T1000 (cell line): Measurements from ENCODE around the gene VSTM1.
"Not testable (repeated sequence)": the region's sequence is repeated elsewhere in the genome, so short reads cannot be mapped to it uniquely, and the experiment has no call there.

Experiments used
- DNase-seq: peaks from one replicate; lab custom pipeline; 2025; ENCODE audit warnings: mixed read lengths; lab: John Stamatoyannopoulos, UW

VSTM1 gene

DNA sequence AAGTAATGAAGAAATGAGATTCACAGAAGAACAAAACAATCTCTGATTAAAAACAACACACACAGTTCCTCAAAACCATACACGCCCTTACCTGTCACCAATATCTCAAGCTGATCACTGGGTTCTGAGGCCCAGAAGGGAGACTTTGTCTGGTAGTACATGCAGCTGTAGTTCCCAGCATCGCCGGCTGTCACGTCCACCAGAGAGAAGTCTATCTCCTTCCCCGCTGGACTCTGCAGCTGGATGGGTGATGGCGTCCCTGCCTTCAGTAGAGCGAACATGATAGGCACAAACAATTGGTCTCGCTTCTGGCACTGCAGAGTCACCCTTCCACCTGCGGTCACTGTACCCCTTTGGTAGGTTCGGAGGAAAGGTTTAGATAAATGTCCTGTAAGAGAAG lies 10.1 kb upstream of the VSTM1 start:
- DNase-seq, result no peak

DNA sequence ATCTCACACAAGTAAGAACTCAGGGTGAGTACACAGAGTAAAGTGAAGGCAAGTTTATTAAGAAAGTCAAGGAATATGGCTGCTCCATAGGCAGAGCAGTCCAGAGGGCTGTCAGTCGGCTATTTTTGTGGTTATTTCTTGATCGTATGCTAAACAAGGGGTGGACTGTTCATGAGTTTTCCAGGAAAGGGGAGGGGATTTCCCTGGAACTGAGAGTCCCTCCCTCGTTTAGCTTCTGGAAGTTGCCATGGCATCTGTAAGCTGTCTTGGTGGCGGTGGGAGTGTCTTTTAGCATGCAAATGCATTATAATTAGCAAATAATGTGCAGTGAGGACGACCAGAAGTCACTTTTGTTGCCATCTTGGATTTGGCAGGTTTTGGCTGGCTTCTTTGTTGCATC lies 5.8 kb upstream of the VSTM1 start:
- DNase-seq, result no peak

DNA sequence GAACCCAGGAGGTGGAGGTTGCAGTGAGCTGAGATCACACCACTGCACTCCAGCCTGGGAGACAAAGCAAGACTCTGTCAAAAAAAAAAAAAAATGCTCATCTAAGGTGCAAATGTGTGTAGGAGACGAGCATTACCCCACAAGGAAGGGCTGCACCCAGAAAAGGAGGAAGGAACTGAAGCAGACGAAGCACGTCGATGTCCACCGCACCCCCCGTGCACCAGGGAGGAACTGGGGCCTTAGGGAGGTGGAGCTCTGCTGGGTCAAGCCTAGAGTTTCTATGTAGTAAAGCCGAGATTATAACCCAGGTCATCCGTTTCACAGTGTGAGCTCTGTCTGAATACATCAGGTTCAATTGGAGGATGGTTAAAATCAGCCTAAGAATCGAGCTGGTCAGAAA lies 1.1 kb downstream of the VSTM1 start:
- no peak for DNase-seq

DNA sequence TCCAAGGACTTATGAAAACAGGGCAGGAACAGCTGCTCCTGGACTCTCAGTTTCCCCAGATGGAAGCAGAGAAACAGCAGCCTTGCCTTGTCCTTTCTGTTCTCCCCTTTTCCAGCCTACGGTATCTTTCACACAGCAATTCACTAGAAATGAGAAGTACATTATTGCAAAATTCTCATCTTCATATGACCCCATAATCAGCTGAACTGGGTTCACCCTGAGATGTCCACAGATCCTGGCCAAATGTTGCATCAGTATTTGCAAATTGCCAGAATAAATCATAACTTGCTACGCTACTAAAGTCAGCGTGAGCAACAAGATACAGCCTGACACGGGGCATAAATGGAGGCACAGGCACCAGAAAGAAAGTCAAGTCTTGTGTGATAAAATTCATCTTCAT lies 16.1 kb downstream of the VSTM1 start:
- DNase-seq, result no peak

DNA sequence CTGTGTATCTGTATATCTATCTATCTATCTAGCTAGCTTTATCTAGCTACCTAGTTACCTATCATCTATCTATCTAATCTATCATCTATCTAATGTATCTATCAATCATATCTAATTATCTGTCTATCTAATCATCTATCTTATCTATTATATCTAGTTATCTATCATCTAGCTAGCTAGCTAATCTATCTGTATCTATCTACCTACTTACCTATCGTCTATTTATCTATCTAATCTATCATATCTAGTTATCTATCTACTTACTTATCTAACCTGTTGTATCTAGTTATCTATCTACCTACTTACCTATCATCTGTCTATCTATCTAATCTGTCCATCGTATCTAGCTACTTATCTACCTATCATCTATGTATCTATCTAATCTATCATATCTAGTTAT lies 17.9 kb downstream of the VSTM1 start:
- no peak for DNase-seq

DNA sequence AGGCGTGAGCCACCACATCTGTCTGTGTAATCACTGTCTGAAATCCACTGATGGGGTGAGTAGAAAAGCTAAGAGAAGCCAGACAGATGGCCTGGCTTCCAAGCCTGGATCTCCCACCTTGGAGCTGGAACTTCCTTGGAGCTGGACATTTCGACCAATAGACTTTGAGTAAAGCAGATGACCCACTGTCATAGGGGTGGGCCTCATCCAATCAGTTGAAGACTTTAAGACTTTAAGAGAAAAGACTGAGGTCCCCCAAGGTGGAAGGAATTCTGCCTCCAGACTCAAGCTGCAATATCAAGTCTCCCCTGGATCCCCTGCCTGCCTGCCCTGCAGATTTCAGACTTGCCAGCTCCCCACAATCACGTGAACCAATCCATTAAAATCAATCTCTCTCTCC lies 20.7 kb downstream of the VSTM1 start:
- DNase-seq, result no peak

DNA sequence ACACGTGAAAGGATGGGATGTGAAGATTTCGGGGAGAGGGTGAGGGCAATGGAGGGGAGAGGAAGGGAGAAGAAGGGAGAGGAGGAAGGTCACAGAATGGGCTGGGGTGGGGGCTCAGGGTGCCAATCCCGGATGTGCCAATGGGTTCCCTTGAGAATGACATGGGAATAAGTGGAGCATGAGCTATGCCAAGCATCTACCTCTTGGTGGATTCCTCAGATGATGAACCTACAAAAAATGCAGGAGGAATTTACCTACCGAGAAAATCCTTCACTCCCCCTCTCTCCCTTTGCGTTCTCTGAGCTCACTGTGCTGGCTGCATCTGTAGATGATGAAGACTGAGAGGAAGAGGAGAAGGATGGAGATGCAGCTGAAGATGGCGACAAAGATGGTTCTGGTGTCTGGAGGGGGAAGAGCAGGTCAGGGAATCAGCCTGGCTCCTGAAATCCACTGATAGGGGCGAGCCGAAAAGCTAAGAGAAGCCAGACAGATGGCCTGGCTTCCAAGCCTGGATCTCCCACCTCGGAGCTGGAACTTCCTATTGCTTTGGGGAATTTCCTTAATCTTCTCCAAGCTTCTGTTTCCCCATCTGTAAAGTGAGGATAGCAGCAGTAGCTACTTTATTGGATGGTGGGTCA lies 21.6 kb downstream of the VSTM1 start:
- no peak for DNase-seq

DNA sequence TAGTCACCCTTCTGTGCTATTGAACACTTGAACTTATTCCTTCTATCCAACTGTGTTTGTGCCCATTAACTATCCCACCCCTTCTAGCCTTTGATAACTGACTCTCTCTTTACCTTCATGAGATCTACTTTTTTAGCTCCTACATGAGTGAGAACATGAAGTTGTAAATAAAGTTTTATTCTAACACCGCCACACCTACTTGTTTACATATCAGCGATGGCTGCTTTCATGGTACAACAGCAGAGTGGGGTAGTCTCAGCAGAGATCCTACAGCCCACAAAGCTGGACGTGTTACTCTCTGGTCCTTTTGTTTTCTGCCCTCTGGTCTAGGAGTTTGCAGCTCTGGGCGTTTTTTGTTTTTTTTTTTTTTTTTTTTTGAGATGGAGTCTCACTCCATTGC lies 23.7 kb downstream of the VSTM1 start:
- DNase-seq, result no peak

DNA sequence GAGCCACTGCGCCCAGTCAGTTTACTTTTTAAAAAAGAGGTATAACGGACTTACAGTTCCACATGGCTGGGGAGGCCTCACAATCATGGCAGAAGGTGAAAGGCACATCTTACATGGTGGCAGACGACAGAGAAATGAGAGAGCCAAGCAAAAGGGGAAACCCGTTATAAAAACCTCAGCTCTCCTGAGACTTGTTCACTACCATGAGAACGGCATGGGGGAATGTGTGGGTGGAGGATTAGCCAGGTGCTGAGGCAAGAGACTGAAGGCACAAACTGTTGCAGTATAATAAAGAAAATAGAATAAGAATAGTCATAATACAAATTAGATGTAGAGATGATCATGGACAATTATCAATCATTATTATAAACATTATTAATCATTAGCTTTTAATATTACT lies 27.2 kb downstream of the VSTM1 start:
- not testable (repeated sequence) for DNase-seq

DNA sequence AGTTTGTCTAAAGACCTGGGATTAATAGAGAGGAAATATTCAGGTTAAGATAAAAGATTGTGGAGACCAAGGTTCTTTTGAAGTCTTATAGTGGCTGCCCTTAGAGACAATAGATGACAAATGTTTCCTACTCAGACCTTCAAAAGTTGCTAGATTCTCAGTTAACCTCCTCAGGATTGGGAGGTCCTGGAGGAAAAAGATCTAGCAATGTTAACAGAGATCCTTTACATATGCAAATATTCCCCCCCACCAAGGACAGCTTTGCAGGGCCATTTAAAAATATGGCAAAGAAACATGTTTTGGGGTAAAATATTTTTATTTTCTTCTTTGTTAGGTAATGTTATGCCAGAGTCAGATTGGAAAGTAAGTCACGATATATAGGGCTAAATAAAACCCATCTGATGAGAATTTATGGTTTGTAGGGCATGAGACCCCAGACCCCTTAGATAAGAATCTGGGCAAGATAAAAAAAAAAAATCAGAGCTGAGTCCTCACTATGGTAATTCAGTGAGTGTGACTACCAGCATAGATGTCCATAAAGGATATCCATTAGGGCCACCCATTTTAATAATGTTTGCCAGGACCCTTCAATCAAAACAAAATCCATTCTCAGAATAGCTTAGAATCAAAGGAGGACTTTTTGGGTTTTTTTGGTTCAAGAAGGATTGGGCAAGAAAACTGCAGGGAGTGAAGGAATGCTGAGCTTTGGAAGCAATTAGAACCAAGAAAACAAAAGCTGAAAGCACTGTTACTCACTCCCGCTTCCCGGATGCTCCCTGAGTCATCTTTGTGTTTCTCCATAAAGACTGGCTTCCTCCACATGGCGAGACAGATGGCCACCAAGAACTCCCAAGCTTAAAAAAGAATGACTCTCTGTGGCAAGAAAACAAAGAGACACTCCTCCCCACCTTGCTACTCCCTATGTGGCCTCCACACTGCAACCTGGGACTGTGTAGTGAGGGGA lies 28.2 kb downstream of the VSTM1 start:
- no peak for DNase-seq

DNA sequence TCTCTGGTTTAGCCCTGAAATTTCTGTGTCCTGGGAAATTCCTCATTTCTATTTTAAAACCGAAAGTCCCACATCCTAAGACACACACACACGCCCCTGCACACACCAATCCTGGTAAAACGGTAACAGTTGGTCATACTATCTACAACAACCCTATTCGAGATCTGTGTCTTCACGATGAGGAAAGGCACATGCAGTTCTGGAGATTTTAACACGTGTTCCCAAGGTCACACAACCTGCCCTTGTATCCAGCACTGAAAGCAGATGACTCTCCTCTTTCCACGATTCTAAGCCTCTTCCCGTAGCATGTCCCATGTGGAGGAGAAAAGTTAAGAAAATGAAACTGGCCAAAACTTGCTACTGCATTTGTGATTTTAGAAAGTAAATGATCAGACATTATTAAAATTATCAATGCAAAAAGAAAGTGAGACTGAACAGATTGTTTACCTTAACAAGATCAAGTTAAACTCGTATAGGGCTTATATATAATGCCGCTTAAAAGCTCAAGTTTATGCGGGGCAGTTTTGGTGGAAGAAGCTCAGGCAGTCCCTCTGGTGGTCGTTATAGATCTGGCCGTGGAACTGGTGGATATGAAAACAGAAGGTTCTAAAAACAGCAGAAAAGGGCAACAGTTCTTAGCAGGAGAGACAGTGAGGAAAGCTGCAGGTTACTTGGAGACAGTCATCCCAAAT lies 32.7 kb downstream of the VSTM1 start:
- DNase-seq, result no peak

DNA sequence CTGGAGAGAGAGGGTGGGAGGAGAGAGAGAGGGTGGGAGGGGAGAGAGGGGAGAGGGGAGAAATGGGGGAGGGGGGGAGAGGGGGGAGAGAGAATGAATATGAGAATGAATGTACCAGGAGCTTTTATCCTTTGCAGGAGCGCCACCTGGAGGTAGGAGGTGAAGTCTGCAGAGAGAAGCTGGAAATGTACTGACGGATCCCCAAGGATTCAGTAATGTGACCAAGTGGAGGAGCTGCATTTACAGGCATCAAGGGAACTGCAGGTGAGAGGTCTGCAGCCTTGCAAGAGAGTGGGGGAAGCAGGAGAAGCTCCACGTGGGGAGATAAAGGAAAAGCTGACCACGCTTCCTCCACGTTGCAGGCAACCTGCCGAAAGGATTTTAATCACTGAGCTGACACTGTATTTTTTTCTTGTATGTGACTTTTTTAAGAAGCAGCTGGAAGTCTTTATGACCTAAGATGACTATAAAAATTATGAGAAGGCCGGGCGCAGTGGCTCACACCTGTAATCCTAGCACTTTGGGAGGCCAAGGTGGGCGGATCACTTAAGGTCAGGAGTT lies 33.7 kb downstream of the VSTM1 start:
- DNase-seq, result no peak

DNA sequence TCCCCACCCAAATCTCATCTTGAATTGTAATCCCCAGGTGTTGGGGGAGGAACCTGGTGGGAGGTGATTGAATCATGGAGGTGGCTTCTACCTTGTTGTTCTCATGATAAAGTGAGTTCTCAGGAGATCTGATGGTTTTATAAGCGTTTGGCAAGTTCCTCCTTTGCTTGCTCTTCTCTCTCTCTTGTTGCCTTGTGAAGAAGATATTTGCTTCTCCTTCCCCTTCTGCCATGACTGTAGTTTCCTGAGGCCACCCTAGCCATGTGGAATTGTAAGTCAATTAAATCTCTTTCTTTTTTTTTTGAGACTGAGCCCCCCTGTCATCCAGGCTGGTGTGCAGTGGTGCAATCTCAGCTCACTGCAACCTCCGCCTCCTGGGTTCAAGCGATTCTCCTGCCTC lies 34.4 kb downstream of the VSTM1 start:
- DNase-seq, result no peak

DNA sequence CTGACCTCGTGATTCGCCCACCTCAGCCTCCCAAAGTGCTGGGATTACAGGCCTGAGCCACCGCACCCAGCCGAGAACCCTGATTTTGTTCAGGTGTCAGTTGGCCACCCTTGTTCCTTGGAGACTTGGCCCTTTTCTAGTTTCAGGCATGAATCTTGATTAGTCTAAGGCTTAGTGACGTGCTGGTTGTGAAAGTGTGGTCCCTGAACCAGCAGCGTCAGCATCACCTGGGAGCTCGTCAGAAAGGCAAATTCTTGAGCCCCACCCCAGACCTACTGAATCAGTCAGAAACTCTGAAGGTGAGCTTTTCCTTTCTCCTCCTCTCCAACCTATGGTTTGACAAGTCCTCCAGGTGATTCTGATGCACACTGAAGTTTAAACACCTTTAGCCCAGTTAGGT lies 37.0 kb downstream of the VSTM1 start:
- no peak for DNase-seq

DNA sequence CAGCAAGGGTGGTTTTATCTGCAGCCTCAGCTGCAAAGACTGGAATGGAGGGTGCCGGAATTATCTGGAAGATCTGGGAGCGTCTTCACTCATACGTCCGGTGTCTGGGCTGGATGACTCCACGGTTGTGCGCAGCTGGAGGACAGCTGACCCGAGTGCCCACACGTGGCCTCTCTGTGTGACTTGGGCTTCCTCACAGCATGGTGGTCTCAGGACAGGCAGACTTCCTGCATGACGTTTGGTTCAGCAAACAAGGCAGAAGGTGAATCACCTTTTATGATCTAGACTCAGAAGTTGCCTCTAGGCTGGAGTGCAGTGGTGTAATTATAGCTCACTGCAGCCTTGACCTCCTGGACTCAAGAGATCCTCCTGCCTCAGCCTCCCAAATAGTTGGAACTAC lies 39.0 kb downstream of the VSTM1 start:
- no peak for DNase-seq

DNA sequence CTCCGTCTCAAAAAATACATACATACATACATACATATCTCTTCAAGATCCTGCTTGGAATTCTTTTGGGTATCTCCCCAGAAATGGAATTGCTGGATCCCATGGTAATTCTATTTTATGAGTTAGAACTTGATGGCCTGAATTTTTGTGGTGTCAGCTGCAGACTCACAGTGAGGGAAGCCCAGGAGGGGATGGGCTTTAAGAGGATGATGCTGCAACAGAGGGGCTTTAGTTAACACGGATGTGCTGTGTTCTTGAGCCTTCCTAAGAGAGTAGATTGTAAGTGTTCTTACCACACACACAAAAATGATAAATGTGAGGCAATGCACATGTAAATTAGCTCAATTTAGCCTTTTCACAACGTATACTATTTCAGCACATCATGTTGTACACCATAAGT lies 40.5 kb downstream of the VSTM1 start:
- no peak for DNase-seq

DNA sequence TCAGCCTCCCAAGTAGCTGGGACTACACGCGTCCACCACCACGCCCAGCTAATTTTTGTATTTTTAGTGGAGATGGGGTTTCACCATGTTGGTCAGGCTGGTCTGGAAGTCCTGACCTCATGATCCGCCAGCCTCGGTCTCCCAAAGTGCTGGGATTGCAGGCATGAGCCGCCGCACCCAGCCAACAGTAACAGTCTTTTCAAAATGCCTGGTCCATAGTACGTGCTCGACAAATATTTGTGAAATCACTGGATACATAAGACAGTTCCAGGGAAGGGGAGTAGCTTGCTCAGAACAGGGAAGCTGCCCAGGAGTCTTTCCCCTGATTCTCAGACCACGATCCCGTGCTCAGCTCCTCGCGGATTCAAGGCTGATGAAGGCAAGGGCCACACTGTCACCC lies 41.8 kb downstream of the VSTM1 start:
- DNase-seq, result no peak

DNA sequence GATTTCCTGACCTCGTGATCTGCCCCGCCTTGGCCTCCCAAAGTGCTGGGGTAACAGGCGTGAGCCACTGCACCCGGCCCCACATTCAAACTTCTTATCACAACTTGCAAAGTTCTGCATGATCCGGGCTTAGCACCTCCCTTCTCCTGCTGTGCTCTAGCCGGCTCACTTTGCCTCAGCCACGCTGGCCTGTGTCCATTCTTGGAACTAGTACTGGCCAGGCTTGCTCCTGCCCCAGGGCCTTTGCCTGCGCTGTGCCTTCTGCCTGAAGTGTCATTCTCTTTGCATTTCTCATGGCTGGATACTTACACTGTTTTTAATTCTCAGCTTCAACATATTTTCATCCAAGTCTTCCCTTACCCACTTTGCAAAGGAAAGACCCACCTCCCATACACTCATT lies 42.3 kb downstream of the VSTM1 start:
- no peak for DNase-seq

DNA sequence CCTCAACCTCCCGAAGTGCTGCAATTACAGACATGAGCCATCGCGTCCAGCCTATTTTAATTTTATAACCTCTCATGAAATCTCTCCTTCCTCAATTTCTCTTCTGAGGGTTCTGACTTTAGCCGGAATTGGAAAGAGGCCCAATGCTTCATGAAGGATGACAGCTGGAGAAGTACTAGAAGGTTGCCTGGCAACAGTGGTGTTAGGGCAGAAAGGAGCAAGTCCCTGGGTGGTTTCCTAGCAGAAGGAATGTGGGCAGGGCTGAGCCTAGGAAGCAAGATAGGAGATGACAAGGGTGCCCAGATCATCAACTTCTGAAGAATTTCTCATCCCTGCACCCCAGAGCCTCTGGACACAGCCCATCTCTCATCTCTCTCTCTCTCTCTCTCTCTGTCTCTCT lies 46.4 kb downstream of the VSTM1 start:
- DNase-seq, result no peak

DNA sequence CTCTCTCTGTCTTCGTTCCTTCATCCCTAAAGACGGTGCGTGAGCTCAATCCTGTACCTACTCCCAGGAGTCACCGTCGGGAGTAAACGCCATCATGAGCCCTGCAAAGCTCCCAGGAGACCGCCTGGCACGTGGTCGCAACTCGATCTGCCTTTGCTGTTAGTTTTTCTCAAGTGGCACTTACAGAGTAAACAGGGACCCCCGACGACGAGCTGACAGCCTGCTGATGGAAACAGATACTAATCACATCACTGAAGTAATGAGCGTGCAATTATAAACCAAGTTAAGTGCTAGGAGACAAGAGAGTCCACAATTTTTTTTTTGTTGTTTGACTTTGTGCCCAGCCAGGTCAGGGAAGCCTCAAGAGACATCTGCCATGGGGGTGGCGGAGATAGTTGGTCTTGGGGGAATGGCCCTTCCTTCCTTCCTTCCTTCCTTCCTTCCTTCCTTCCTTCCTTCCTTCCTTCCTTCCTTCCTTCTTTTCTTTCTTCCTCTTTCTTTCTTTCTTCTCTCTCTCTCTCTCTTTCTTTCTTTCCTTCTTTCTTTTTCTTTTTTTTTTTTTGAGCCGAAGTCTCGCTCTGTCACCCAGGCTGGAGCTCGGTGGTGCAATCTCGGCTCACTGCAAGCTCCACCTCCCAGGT lies 48.7 kb downstream of the VSTM1 start:
- no peak for DNase-seq

DNA sequence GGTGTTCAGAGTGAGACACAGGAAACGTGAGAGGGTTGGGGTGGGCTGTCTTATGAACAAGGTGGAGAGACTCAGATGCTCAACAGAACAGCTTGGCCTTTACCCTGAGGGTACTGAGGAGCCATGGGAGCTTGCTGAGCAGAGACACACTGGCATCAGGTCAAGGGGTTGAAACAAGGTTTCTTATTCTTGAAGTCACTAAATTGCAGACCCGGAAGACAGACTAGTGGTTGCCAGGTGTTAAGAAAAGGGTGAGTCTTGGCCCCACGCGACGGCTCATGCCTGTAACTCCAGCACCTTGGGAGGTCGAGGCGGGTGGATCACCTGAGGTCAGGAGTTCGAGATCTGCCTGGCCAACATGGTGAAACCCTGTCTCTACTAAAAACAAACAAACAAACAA lies 49.8 kb downstream of the VSTM1 start:
- DNase-seq, result no peak

DNA sequence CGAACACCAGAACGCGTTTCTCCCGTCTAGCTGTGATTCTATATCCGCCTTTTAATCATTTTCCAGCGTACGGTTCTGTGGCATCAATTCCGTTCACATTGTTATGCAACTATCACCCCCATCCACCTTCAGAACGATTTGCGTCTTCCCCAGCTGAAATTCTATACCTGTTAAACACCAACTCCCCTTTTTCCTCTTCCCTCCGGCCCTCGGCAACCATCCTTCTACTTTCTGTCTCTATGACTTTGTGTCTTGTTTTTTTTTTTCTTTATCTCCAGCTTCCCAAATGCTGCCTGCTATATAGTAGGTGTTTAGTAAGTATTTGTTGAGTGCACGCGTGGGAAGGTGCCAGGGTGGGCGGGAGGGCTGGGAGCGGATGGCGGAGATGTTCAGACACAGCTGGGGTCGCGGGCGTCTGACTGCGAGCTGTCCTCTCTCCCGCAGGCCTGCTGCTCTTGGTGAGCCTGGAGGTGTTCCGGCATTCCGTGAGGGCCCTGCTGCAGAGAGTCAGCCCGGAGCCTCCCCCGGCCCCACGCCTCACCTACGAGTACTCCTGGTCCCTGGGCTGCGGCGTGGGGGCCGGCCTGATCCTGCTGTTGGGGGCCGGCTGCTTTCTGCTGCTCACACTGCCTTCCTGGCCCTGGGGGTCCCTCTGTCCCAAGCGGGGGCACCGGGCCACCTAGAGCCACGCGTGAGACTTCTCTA lies 52.0 kb downstream of the VSTM1 start:
- no peak for DNase-seq
